ENCODE measurements around the gene LRRC4B.

The LRRC4B gene

GRCh38 chr19:50522881-50523280, 45.4 kb downstream of the LRRC4B start:
- DNase-seq (ENCODE audit: low spot score): no peak

DNA sequence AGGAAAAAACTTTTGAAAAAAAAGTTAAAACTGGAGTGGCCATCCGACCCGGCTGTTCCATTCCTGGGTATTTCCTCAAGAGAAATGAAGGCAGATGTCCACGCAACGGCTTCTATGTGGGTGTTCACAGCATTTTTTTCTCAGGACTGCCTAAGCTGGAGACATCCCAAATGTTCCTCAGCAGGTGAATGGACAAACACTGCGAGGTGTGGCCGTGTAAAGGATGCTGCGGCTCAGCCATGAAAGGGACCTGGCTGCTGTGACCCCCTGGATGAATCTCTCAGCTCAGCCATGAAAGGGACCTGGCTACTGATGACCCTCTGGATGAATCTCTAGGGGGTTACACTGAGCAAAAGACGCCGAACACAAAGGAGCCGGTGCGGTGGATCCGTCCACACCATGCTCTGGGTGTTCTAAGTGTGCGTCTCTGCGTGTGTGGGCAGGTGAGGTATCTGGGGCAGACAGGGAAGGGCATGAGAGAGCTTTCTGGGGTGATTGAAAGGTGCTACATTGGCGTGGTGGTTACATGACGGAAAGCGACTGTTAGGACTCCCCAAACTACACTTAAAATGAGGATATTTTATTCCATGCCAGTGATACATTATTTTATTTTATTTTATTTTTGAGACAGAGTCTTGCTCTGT, 47.3 kb downstream of the LRRC4B start:
- H3K27ac ChIP-seq: no peak overlapping the region
- POLR2A ChIA-PET (ENCODE audit: low non-redundant PET): no interaction called here
- TF ChIP-seq, protein P1, sequence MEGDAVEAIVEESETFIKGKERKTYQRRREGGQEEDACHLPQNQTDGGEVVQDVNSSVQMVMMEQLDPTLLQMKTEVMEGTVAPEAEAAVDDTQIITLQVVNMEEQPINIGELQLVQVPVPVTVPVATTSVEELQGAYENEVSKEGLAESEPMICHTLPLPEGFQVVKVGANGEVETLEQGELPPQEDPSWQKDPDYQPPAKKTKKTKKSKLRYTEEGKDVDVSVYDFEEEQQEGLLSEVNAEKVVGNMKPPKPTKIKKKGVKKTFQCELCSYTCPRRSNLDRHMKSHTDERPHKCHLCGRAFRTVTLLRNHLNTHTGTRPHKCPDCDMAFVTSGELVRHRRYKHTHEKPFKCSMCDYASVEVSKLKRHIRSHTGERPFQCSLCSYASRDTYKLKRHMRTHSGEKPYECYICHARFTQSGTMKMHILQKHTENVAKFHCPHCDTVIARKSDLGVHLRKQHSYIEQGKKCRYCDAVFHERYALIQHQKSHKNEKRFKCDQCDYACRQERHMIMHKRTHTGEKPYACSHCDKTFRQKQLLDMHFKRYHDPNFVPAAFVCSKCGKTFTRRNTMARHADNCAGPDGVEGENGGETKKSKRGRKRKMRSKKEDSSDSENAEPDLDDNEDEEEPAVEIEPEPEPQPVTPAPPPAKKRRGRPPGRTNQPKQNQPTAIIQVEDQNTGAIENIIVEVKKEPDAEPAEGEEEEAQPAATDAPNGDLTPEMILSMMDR (conservative IDR thresholded peaks at IDR 0.05; ENCODE audit: low read depth): no peak
- CTCF ChIA-PET: no interaction called here
- DNase-seq (ENCODE audit: low spot score): no peak

More at GRCh38 chr19:50522881-50523280, 45.4 kb downstream of the LRRC4B start:
- no peak overlapping the region for H3K27ac ChIP-seq
- ChIA-PET POLR2A (ENCODE audit: low non-redundant PET) (no interaction called here), CTCF (no interaction called here)
- TF ChIP-seq, protein P1 (conservative IDR thresholded peaks at IDR 0.05; ENCODE audit: low read depth): no peak

DNA sequence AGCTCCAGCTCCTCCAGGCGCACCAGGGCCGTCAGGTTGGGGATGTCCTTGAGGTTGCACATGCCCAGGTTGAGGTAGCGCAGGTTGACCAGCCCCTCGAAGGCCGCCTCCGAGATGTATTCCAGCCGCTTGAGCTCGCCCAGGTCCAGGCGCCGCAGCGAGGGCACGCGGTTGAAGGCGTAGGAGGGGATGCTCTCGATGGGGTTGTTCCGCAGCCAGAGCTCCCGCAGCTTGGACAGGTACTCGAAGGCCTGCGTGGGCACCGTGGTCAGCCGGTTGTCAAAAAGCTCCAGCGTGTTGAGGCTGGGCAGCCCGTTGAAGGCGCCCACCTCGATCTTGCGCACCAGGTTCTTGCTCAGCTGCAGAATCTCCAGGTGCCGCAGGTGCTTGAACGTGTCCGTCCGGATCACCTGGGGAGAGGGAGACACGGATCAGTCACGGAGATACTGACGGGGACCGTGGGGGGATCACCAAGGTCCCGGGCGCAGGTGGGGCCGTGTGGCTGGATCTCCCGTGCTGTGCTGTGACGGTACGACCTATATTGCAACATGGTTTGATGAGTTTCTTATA, 49.1 kb downstream of the LRRC4B start:
- CTCF ChIA-PET: interaction anchor here (0.6 kb wide), 1 partner anchor 1711 kb away, joined by 4 read pairs; no protein-coding TSS in a partner anchor
- POLR2A ChIA-PET (ENCODE audit: low non-redundant PET): no interaction called here
- H3K27ac ChIP-seq: no peak overlapping the region
- TF ChIP-seq, protein P1 (conservative IDR thresholded peaks at IDR 0.05; ENCODE audit: low read depth): no peak
- no peak for DNase-seq (ENCODE audit: low spot score)

DNA sequence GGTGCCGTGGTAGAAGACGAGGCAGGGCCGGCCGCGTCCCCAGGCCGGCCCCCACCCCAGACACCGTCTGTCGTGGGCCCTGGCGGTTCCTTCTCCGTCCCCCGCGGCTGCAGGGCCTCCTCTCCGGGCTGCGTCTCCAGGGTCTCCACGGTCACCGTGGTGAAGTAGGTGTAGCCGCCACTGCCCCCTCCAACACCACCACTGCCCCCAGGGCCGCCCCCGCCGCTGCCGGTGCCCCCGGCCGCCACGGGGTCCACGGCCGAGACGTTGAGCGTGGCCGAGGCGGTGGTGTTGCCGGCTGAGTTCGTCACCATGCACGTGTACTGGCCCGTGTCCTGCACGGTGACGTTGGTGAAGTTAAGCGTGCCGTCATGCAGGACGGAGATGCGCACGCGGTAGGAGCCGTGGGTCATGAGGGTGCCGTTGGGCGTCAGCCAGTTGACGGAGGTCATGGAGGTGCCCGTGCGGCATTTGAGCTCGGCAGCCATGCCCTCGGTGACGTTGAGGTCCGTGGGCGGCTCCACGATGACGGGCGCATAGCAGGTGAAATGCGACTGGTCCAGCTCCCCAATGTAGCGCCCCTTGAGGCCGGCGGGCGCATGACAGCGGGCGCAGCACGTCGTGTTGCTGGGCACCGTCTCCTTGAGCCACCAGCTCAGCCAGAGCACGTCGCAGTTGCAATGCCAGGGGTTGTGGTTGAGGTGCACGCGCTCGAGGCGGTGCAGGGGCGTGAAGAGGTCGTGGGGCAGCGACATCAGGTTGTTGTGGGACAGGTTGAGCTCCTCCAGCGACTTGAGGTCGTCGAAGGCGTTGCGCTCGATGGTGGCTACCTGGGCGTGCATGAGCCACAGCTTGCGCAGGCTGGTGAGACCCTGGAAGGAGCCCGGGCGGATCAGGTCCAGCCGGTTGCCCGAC, 49.9 kb downstream of the LRRC4B start:
- no peak overlapping the region for H3K27ac ChIP-seq
- no peak for DNase-seq (ENCODE audit: low spot score)
- TF ChIP-seq, protein P1 (conservative IDR thresholded peaks at IDR 0.05; ENCODE audit: low read depth): 0 out of 2 replicates have a peak, but pooled peaks have one; percentile 9
- CTCF ChIA-PET: interaction anchor here (0.6 kb wide), 1 partner anchor 1711 kb away, joined by 4 read pairs; no protein-coding TSS in a partner anchor
- POLR2A ChIA-PET (ENCODE audit: low non-redundant PET): no interaction called here

DNA sequence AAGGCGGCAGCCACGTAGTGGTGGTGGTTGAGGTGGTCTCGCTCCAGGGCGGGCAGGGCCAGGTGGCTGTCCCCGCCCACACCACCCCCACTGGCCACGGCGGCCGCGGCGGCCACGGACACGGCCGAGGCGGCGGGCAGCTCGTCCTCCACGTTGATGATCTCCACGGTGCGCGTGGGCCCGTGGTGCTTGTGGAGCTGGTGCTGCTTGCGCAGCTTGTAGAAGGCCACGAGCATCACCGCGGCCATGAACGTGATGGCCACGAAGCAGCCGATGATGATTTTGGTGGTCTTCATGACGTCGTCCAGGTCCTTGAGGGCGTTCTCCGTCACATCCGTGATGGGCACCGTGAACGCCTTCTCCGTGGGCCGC, 50.5 kb downstream of the LRRC4B start:
- TF ChIP-seq, protein P1 (conservative IDR thresholded peaks at IDR 0.05; ENCODE audit: low read depth): no peak
- no peak for DNase-seq (ENCODE audit: low spot score)
- ChIA-PET POLR2A (ENCODE audit: low non-redundant PET) (no interaction called here), CTCF (no interaction called here)
- H3K27ac ChIP-seq: no peak overlapping the region

- DNase-seq (ENCODE audit: low spot score): no peak
- POLR2A ChIA-PET (ENCODE audit: low non-redundant PET): no interaction called here
Measured at GRCh38 chr19:50516964-50517703, 51.1 kb downstream of the LRRC4B start.

More at GRCh38 chr19:50516964-50517703, 51.1 kb downstream of the LRRC4B start:
- CTCF ChIA-PET: no interaction called here
- TF ChIP-seq, protein P1 (conservative IDR thresholded peaks at IDR 0.05; ENCODE audit: low read depth): no peak
- no peak overlapping the region for H3K27ac ChIP-seq

Data from RWPE1 (cell line).